ENCODE data around the gene KIDINS220.

DNA sequence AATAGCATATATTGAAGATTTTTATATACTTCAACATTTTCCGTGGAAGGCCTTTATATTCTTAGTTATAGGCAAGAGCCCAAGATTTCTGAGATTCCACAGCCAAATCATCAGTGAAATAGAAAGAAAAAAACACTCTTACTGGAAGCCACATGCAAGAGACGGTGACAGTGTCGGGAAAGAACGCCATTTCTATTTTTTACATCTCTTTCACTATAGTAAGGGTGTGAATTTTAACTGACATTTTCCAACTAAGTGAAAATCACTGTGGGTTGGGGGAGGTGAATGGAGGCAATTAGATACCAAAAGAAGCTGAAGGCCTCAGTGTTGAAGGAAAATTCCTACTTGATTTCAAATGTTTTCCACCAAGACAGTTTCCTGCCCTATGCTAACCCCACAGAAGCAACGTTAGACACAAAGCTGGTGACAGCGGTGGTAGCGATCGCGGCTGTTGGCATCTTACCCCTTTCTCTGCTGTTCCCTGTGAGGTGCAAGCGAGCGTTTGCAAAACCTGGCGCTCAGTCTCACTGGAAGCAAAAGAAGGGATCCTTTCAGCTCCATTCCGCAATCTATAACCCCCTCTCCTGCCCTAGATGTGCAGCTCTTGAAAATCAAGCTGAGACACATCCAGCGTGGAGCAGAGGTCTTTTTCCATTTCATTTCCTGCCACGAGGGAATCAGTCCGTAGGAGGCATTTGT lies 135.6 kb downstream of the KIDINS220 start:
- TF ChIP-seq, protein P1, sequence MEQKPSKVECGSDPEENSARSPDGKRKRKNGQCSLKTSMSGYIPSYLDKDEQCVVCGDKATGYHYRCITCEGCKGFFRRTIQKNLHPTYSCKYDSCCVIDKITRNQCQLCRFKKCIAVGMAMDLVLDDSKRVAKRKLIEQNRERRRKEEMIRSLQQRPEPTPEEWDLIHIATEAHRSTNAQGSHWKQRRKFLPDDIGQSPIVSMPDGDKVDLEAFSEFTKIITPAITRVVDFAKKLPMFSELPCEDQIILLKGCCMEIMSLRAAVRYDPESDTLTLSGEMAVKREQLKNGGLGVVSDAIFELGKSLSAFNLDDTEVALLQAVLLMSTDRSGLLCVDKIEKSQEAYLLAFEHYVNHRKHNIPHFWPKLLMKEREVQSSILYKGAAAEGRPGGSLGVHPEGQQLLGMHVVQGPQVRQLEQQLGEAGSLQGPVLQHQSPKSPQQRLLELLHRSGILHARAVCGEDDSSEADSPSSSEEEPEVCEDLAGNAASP (CRISPR knock-in tag; IDR thresholded peaks at IDR 0.05; ENCODE audit: borderline replicate concordance), result no peak
- TF ChIP-seq NR2F6 (IDR thresholded peaks at IDR 0.05) (no peak), NR2F6 (CRISPR knock-in tag; IDR thresholded peaks at IDR 0.05) (no peak), NFYB (CRISPR knock-in tag; IDR thresholded peaks at IDR 0.05) (no peak), MZF1 (CRISPR knock-in tag; IDR thresholded peaks at IDR 0.05; ENCODE audit: borderline replicate concordance) (no peak), FOXK2 (IDR thresholded peaks at IDR 0.05) (no peak), CEBPG (CRISPR knock-in tag; IDR thresholded peaks at IDR 0.05) (no peak), SMARCC2 (IDR thresholded peaks at IDR 0.05) (no peak), MYC (CRISPR knock-in tag; IDR thresholded peaks at IDR 0.05; ENCODE audit: borderline replicate concordance) (no peak), HDAC2 (CRISPR knock-in tag; IDR thresholded peaks at IDR 0.05) (no peak), FOSL2 (CRISPR knock-in tag; IDR thresholded peaks at IDR 0.05) (no peak)
- TF ChIP-seq, protein P2, sequence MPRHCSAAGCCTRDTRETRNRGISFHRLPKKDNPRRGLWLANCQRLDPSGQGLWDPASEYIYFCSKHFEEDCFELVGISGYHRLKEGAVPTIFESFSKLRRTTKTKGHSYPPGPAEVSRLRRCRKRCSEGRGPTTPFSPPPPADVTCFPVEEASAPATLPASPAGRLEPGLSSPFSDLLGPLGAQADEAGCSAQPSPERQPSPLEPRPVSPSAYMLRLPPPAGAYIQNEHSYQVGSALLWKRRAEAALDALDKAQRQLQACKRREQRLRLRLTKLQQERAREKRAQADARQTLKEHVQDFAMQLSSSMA (CRISPR knock-in tag; IDR thresholded peaks at IDR 0.05), result no peak
- TF ChIP-seq, protein P3, sequence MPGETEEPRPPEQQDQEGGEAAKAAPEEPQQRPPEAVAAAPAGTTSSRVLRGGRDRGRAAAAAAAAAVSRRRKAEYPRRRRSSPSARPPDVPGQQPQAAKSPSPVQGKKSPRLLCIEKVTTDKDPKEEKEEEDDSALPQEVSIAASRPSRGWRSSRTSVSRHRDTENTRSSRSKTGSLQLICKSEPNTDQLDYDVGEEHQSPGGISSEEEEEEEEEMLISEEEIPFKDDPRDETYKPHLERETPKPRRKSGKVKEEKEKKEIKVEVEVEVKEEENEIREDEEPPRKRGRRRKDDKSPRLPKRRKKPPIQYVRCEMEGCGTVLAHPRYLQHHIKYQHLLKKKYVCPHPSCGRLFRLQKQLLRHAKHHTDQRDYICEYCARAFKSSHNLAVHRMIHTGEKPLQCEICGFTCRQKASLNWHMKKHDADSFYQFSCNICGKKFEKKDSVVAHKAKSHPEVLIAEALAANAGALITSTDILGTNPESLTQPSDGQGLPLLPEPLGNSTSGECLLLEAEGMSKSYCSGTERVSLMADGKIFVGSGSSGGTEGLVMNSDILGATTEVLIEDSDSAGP (CRISPR knock-in tag; IDR thresholded peaks at IDR 0.05; ENCODE audit: borderline replicate concordance), result no peak
- TF ChIP-seq, protein P4, sequence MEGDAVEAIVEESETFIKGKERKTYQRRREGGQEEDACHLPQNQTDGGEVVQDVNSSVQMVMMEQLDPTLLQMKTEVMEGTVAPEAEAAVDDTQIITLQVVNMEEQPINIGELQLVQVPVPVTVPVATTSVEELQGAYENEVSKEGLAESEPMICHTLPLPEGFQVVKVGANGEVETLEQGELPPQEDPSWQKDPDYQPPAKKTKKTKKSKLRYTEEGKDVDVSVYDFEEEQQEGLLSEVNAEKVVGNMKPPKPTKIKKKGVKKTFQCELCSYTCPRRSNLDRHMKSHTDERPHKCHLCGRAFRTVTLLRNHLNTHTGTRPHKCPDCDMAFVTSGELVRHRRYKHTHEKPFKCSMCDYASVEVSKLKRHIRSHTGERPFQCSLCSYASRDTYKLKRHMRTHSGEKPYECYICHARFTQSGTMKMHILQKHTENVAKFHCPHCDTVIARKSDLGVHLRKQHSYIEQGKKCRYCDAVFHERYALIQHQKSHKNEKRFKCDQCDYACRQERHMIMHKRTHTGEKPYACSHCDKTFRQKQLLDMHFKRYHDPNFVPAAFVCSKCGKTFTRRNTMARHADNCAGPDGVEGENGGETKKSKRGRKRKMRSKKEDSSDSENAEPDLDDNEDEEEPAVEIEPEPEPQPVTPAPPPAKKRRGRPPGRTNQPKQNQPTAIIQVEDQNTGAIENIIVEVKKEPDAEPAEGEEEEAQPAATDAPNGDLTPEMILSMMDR (CRISPR knock-in tag; IDR thresholded peaks at IDR 0.05), result no peak

Data from HepG2 (cell line).